ENCODE data around the gene RIN3. TPM values are rescaled to one million over a fixed set of nuclear protein-coding genes. Genes with fewer than 3 reads are reported as not detected.

RIN3 gene
- total RNA-seq, 1 experiment from 2014 or later: 1.5 TPM

- no peak for TF ChIP-seq CTCF (conservative IDR thresholded peaks at IDR 0.05)
- no peak for DNase-seq
- H2AFZ ChIP-seq (ENCODE audit: low read length): no peak overlapping the region
- no CpG with 5 or more reads among the region's 5 CpGs for WGBS (ENCODE audit: extremely low coverage, insufficient read length, low lambda C conversion rate)
- no peak overlapping the region for H2BK20ac ChIP-seq (ENCODE audit: low read depth, low read length, poor library complexity, severe bottlenecking)
- H3T11ph ChIP-seq (ENCODE audit: low read length): no peak overlapping the region
- H2BK120ac ChIP-seq (ENCODE audit: low read depth, low read length, poor library complexity, severe bottlenecking): no peak overlapping the region
- H3K18ac ChIP-seq (ENCODE audit: insufficient read length, low read depth, low read length): no peak overlapping the region
- Mint-ChIP-seq H3K9me3 (no peaks in the 10 kb centered on the region), H3K36me3 (ENCODE audit: insufficient read depth in 1 of 3, low read depth in 3 of 3) (no peaks in the 10 kb centered on the region), H3K27ac (no peak overlapping the region), H3K4me1 (peaks cover 5 to 11% of the 10 kb centered on the region in 2 experiments; a peak in 3 of 4 replicates), H3K4me3 (no peak overlapping the region), H3K27me3 (ENCODE audit: low read depth) (peaks cover 10% of the 10 kb centered on the region)
- H4K91ac ChIP-seq (ENCODE audit: insufficient read length, low read depth, low read length): no peak overlapping the region
- no peak overlapping the region for H2BK5ac ChIP-seq (ENCODE audit: insufficient read length, low read length)
- no peaks in the 10 kb centered on the region for H4K20me1 ChIP-seq (ENCODE audit: control insufficient read depth, insufficient read depth, insufficient read length)
- no peak overlapping the region for H3K14ac ChIP-seq (ENCODE audit: insufficient read depth, low read length)
- H3K79me1 ChIP-seq (ENCODE audit: insufficient read depth, low read depth, low read length, poor library complexity, severe bottlenecking): no peaks in the 10 kb centered on the region
- no peak overlapping the region for H4K8ac ChIP-seq (replicated peaks; ENCODE audit: insufficient read length, low read depth, low read length)
- no peak overlapping the region for H3K4ac ChIP-seq (ENCODE audit: low read depth, low read length)
- H2AK5ac ChIP-seq (ENCODE audit: insufficient read length, low read length): no peak overlapping the region
- H2BK12ac ChIP-seq (ENCODE audit: insufficient read length, low read depth, low read length): no peak overlapping the region
- H3K23ac ChIP-seq (ENCODE audit: insufficient read length, low read depth, low read length): no peak overlapping the region
- H3K9ac ChIP-seq (ENCODE audit: extremely low read depth, insufficient read length, low read length): no peak overlapping the region
- H3K23me2 ChIP-seq (ENCODE audit: insufficient read length, low read depth, low read length, poor library complexity, severe bottlenecking): no peaks in the 10 kb centered on the region
- H4K5ac ChIP-seq (ENCODE audit: insufficient read length, low read depth, low read length): no peak overlapping the region
- no peak overlapping the region for H3K4me2 ChIP-seq (ENCODE audit: insufficient read depth, insufficient read length, low read length)
- H3K79me2 ChIP-seq (ENCODE audit: insufficient read depth, low read length): no peaks in the 10 kb centered on the region
- no peaks in the 10 kb centered on the region for H3K9me3 ChIP-seq (ENCODE audit: control insufficient read depth, low read depth, low read length)
- no peaks in the 10 kb centered on the region for H3K27me3 ChIP-seq (ENCODE audit: insufficient read depth, low read length)
- no peaks in the 10 kb centered on the region for H3K4me1 ChIP-seq (ENCODE audit: insufficient read depth, low read length)
- H3K56ac ChIP-seq (ENCODE audit: insufficient read length, low read depth, low read length): no peak overlapping the region
- H2BK15ac ChIP-seq (ENCODE audit: low read depth, low read length): no peak overlapping the region
- H3K27ac ChIP-seq (ENCODE audit: insufficient read length, low read depth, low read length): no peak overlapping the region
Observed at GRCh38 chr14:92505826-92506225, 7.8 kb upstream of the RIN3 start.
